Astrocyte of the spinal cord (primary cell): Measurements from ENCODE around the gene PRCC.
A peak's percentile ranks its signal among the peaks of the same experiment; 100 is the strongest.

Source experiments
- DNase-seq: peaks from one replicate; pipeline ENCODE4 v3.0.0; 2011; ENCODE audit warnings: low read depth, low spot score
- H3K4me3 ChIP-seq: 2 replicates; pipeline ENCODE4 v1.5.1; 2011; ENCODE audit warnings: low read depth, mild to moderate bottlenecking, low read length, moderate library complexity
- CTCF ChIP-seq: IDR thresholded peaks from 2 replicates; pipeline ENCODE4 v1.5.1; 2012; ENCODE audit warnings: low read depth, mild to moderate bottlenecking, low read length, inconsistent platforms
- in situ Hi-C: cut with HindIII; loops from 2 replicates; pipeline ENCODE4 v1.10.0; 2017; ENCODE audit warnings: low sequenced_read_pairs

The PRCC gene

GRCh38 chr1:156773607-156774006 lies 6.3 kb downstream of the PRCC start:
- TF ChIP-seq CTCF = no peak
- in situ Hi-C loops = no loop called here
- no peak for DNase-seq
- H3K4me3 ChIP-seq = no peak overlapping the region

GRCh38 chr1:156775799-156776198 lies 8.5 kb downstream of the PRCC start:
- no peak overlapping the region for H3K4me3 ChIP-seq
- in situ Hi-C loops = no loop called here
- TF ChIP-seq CTCF = no peak
- DNase-seq = no peak

GRCh38 chr1:156776942-156777341 lies 9.6 kb downstream of the PRCC start:
- in situ Hi-C loops = no loop called here
- DNase-seq = no peak
- TF ChIP-seq CTCF = no peak
- no peak overlapping the region for H3K4me3 ChIP-seq

GRCh38 chr1:156777573-156777972 lies 10.2 kb downstream of the PRCC start:
- no peak overlapping the region for H3K4me3 ChIP-seq
- DNase-seq = no peak
- no peak for TF ChIP-seq CTCF
- in situ Hi-C loops = no loop called here

GRCh38 chr1:156781585-156782186 lies 14.4 kb downstream of the PRCC start:
- no peak for TF ChIP-seq CTCF
- in situ Hi-C loops = no loop called here
- peak; percentile 38 for DNase-seq
- no peak overlapping the region for H3K4me3 ChIP-seq

GRCh38 chr1:156785458-156785857 lies 18.1 kb downstream of the PRCC start:
- TF ChIP-seq CTCF = no peak
- DNase-seq = no peak
- in situ Hi-C loops = no loop called here
- H3K4me3 ChIP-seq = no peak overlapping the region

- no peak for TF ChIP-seq CTCF
- in situ Hi-C loops = no loop called here
- no peak for DNase-seq
- no peak overlapping the region for H3K4me3 ChIP-seq
Measured at GRCh38 chr1:156786640-156787039, 19.3 kb downstream of the PRCC start.
